K562 (cell line): ENCODE results near the gene RPRD1B. TPM values are rescaled to one million over a fixed set of nuclear protein-coding genes. Genes with fewer than 3 reads are reported as not detected.
A peak's percentile ranks its signal among the peaks of the same experiment; 100 is the strongest.

Experiments used
- BCL6 ChIP-seq: fragments of 250-450 bp; sonication (Bioruptor Pico); IDR thresholded peaks from 2 replicates; pipeline ENCODE4 v1.4.0; 2020
- BCOR ChIP-seq: fragments of 450-650 bp; IDR thresholded peaks from 2 replicates; pipeline ENCODE4 v1.6.1; 2016
- CBFA2T2 ChIP-seq: fragments of 450-650 bp; conservative IDR thresholded peaks from 2 replicates; pipeline ENCODE4 v1.6.1; 2017; ENCODE audit warnings: mild to moderate bottlenecking
- CBFA2T3 ChIP-seq: fragments of 450-650 bp; IDR thresholded peaks from 2 replicates; pipeline ENCODE4 v1.6.1; 2017
- CEBPG ChIP-seq, 3 experiments: fragments of 200-800 bp in 1 of 3; sonication (Bioruptor generic) in 1 of 3; sonication (generic) in 1 of 3; formaldehyde crosslinking in 1 of 3; IDR thresholded peaks in 2 of 3; conservative IDR thresholded peaks in 1 of 3; 2 replicates each; pipeline versions ENCODE4 v1.6.1 to v1.8.0; 2016 to 2022; ENCODE audit warnings: missing compliant biosample characterization in 2 of 3, missing genetic modification characterization in 2 of 3, mild to moderate bottlenecking in 1 of 3, missing genetic modification reagents in 1 of 3
- ELF2 ChIP-seq: fragments of 250-450 bp; sonication (Bioruptor Pico); IDR thresholded peaks from 2 replicates; pipeline ENCODE4 v1.5.0; 2021; ENCODE audit warnings: mild to moderate bottlenecking
- ELK1 ChIP-seq: sonication (generic); formaldehyde crosslinking; IDR thresholded peaks from 2 replicates; pipeline ENCODE4 v1.8.1; 2022; ENCODE audit warnings: missing genetic modification reagents
- ETS1 ChIP-seq: conservative IDR thresholded peaks from 2 replicates; pipeline ENCODE4 v1.6.1; 2011; ENCODE audit warnings: low read depth, mild to moderate bottlenecking, low read length; ENCODE audit not compliant: control insufficient read depth
- FOXA3 ChIP-seq, 2 experiments: fragments of 450-650 bp in 1 of 2; sonication (generic) in 1 of 2; formaldehyde crosslinking; IDR thresholded peaks in 1 of 2; conservative IDR thresholded peaks in 1 of 2; 2 replicates each; pipeline versions ENCODE4 v1.4.0 to v1.8.0; 2020 to 2022; ENCODE audit warnings: mild to moderate bottlenecking in 2 of 2, missing genetic modification reagents in 1 of 2
- JUND ChIP-seq, 2 experiments: IDR thresholded peaks; 2 replicates in 1 of 2; 3 replicates in 1 of 2; pipeline ENCODE4 v1.6.1; 2011; ENCODE audit warnings: borderline replicate concordance in 2 of 2, low read depth in 2 of 2, low read length in 2 of 2, improper control_type of control experiment in 1 of 2, missing biosample characterization in 1 of 2, missing genetic modification characterization in 1 of 2, missing genetic modification reagents in 1 of 2
- KAT2B ChIP-seq: IDR thresholded peaks from one replicate; pipeline ENCODE4 v1.6.1; 2012; ENCODE audit warnings: low read depth, mild to moderate bottlenecking, control low read depth, inconsistent platforms, low read length, moderate library complexity
- MAFF ChIP-seq: IDR thresholded peaks from 2 replicates; pipeline ENCODE4 v1.6.1; 2012; ENCODE audit warnings: low read length, improper control_type of control experiment
- MBD2 ChIP-seq: sonication (generic); IDR thresholded peaks from 2 replicates; pipeline ENCODE4 v1.6.1; 2016; ENCODE audit warnings: low read depth, borderline replicate concordance
- MITF ChIP-seq: IDR thresholded peaks from 2 replicates; pipeline ENCODE4 v1.6.1; 2014; ENCODE audit warnings: antibody characterized with exemption
- NCOA2 ChIP-seq, 2 experiments: fragments of 450-650 bp; IDR thresholded peaks; 2 replicates each; pipeline ENCODE4 v1.6.1; 2018; ENCODE audit warnings: mild to moderate bottlenecking in 2 of 2, moderate library complexity in 1 of 2; ENCODE audit not compliant: partially characterized antibody in 2 of 2
- NCOR1 ChIP-seq: fragments of 450-650 bp; IDR thresholded peaks from 2 replicates; pipeline ENCODE4 v1.6.1; 2016; ENCODE audit warnings: mild to moderate bottlenecking, moderate library complexity
- PHB ChIP-seq: fragments of 250-450 bp; sonication (Bioruptor Pico); IDR thresholded peaks from 2 replicates; pipeline ENCODE4 v1.5.0; 2021
- PTRF ChIP-seq: fragments of 450-650 bp; IDR thresholded peaks from 2 replicates; pipeline ENCODE4 v1.6.1; 2016; ENCODE audit warnings: mild to moderate bottlenecking, missing genetic modification characterization, missing compliant biosample characterization
- TCF15 ChIP-seq: fragments of 250-450 bp; sonication (Bioruptor Pico); IDR thresholded peaks from 2 replicates; pipeline ENCODE4 v1.8.0; 2022; ENCODE audit warnings: moderate library complexity, mild to moderate bottlenecking, inconsistent platforms
- ZFX ChIP-seq: sonication (generic); formaldehyde crosslinking; IDR thresholded peaks from 2 replicates; pipeline ENCODE4 v1.8.0; 2022; ENCODE audit warnings: mild to moderate bottlenecking, missing genetic modification reagents, moderate library complexity
- ZNF224 ChIP-seq: sonication (generic); formaldehyde crosslinking; IDR thresholded peaks from 2 replicates; pipeline ENCODE4 v1.8.0; 2022; ENCODE audit warnings: mild to moderate bottlenecking, missing genetic modification reagents
- ZNF274 ChIP-seq: IDR thresholded peaks from 2 replicates; pipeline ENCODE4 v1.6.1; 2011; ENCODE audit warnings: low read depth, mild to moderate bottlenecking, low read length, moderate library complexity, borderline replicate concordance
- ZNF507 ChIP-seq: conservative IDR thresholded peaks from 2 replicates; pipeline ENCODE4 v1.6.1; 2017; ENCODE audit warnings: missing genetic modification characterization, missing compliant biosample characterization
- ZNF57 ChIP-seq: fragments of 450-650 bp; formaldehyde crosslinking; IDR thresholded peaks from 2 replicates; pipeline ENCODE4 v1.4.0; 2020; ENCODE audit warnings: mild to moderate bottlenecking, moderate library complexity
- polyA plus RNA-seq, 8 experiments: library from polyadenylated mRNA; depleted of rRNA in 4 of 8; stranded (reverse) in 5 of 8; unstranded in 3 of 8; fragments of >200 nt; fragmentation: Nextera tagmentation in 2 of 8; fragmentation: Illumina TruSeq in 1 of 8; extraction: Ambion mirVana in 2 of 8; extraction: Trizol in 1 of 8; gene quantifications; 2 replicates each; pipeline versions ENCODE4 v1.2.1 to v1.2.3, GENCODE V29; 2011 to 2014; ENCODE audit warnings: inconsistent platforms in 1 of 8, missing spikeins in 1 of 8
- total RNA-seq, 7 experiments: library from RNA; depleted of rRNA in 6 of 7; stranded (reverse); fragments of >200 nt in 6 of 7; fragmentation: Illumina TruSeq in 2 of 7; extraction: Trizol in 2 of 7; gene quantifications; 2 replicates each; pipeline versions ENCODE4 v1.2.1 to v1.2.3, GENCODE V29; 2011 to 2021; ENCODE audit warnings: low replicate concordance in 1 of 7

Gene RPRD1B
- total and polyA plus RNA-seq, 9 of the 15 experiments (the other 6 are each of a cell fraction or from before 2014, with no cell fraction given), result 5.5 to 43.0 (median 24.4) TPM

GRCh38 chr20:38091441-38092216 is 58.1 kb downstream of the RPRD1B start (continued):
- TF ChIP-seq CEBPG (CRISPR knock-in tag; IDR thresholded peaks at IDR 0.05), result no peak
- 0 out of 4 replicates have a peak, but pooled peaks of 1 of the 2 experiments have one; percentile 39 for TF ChIP-seq CEBPG (tag; conservative IDR thresholded peaks at IDR 0.05 in 1 of 2, IDR thresholded peaks at IDR 0.05 in 1 of 2)
- TF ChIP-seq BCOR, result no peak
- TF ChIP-seq NCOA2 (IDR thresholded peaks at IDR 0.05; ENCODE audit: partially characterized antibody in 2 of 2), result no peak
- peak; percentile 64 for TF ChIP-seq CBFA2T3
- peak; percentile 34; the same call in 1 of the 2 replicates for TF ChIP-seq CBFA2T2
- TF ChIP-seq NCOR1, result no peak
- no peak for TF ChIP-seq MBD2
- no peak for TF ChIP-seq ELK1 (CRISPR knock-in tag)
- no peak for TF ChIP-seq TCF15 (CRISPR knock-in tag)
- TF ChIP-seq KAT2B, result no peak
- TF ChIP-seq MITF, result no peak
- no peak for TF ChIP-seq ZNF57 (CRISPR knock-in tag)
- TF ChIP-seq ZNF274, result no peak
- TF ChIP-seq ZFX (CRISPR knock-in tag), result peak; percentile 8; the same call in 1 of the 2 replicates
- TF ChIP-seq PTRF (tag), result no peak
- TF ChIP-seq PHB (CRISPR knock-in tag), result no peak
- TF ChIP-seq ZNF507 (tag), result no peak
- TF ChIP-seq BCL6 (CRISPR knock-in tag), result no peak
- TF ChIP-seq ELF2, result no peak
- TF ChIP-seq ZNF224 (CRISPR knock-in tag), result no peak
- TF ChIP-seq ETS1, result no peak
- TF ChIP-seq JUND (IDR thresholded peaks at IDR 0.05; ENCODE audit: borderline replicate concordance, low read depth, low read length), result peak; percentile 64; the same call in 1 of the 2 replicates
- TF ChIP-seq JUND (tag; IDR thresholded peaks at IDR 0.05; ENCODE audit: borderline replicate concordance, low read depth, low read length), result peak; percentile 83; the same call in 2 of the 3 replicates
- TF ChIP-seq MAFF, result no peak
- TF ChIP-seq FOXA3 (CRISPR knock-in tag; conservative IDR thresholded peaks at IDR 0.05 in 1 of 2, IDR thresholded peaks at IDR 0.05 in 1 of 2), result 0 out of 4 replicates have a peak, but pooled peaks of 1 of the 2 experiments have one; percentile 35
